A549 (cell line): Measurements from ENCODE around the gene SAA2. TPM values are rescaled to one million over a fixed set of nuclear protein-coding genes. Genes with fewer than 3 reads are reported as not detected.
"Not testable (repeated sequence)": the region's sequence is repeated elsewhere in the genome, so short reads cannot be mapped to it uniquely, and the experiment has no call there.

Source experiments
- ATAC-seq, 2 experiments: fragments of 200-7000 bp in 1 of 2; fragments of >200 bp in 1 of 2; cut with Nextera tagmentation in 1 of 2; cut with Tn5 transposase in 1 of 2; 3 replicates each; pipeline versions ENCODE4 v1.8.0 to v1.9.1; 2018 to 2020; ENCODE audit warnings: mild to moderate bottlenecking in 1 of 2, moderate library complexity in 1 of 2
- CTCF ChIA-PET: fragments of 300-600 bp; sonication (Branson Sonifier 250); formaldehyde crosslinking; extraction: SDS; loops from one replicate; lab custom pipeline; 2021; ENCODE audit warnings: antibody characterized with exemption, inconsistent platforms; lab: Yijun Ruan, JAX
- POLR2A ChIA-PET: fragments of 350-600 bp; formaldehyde crosslinking; extraction: SDS; loops from one replicate; lab custom pipeline; 2021; ENCODE audit warnings: antibody characterized with exemption, inconsistent platforms; lab: Yijun Ruan, JAX
- DNase-seq, 2 experiments: peaks; one replicate each; pipeline versions ENCODE4 v3.0.0 to v3.0.0-alpha.2; 2011 to 2016; ENCODE audit warnings: low read depth in 1 of 2, low spot score in 1 of 2
- FAIRE-seq: peaks from 2 replicates; lab custom pipeline; 2011; peaks lifted over from hg19 to GRCh38; lab: Jason Lieb, UNC
- H3K27ac ChIP-seq, 2 experiments: fragments of >200 bp; sonication (Bioruptor Twin); formaldehyde crosslinking; 3 replicates each; pipeline ENCODE4 v1.5.1; 2016 to 2017
- H3K4me1 ChIP-seq: fragments of >200 bp; sonication (Bioruptor Twin); formaldehyde crosslinking; 3 replicates; pipeline ENCODE4 v1.6.1; 2016
- H3K4me2 ChIP-seq: fragments of >200 bp; sonication (Bioruptor Twin); formaldehyde crosslinking; 3 replicates; pipeline ENCODE4 v1.6.1; 2016
- H3K4me3 ChIP-seq: fragments of >200 bp; sonication (Bioruptor Twin); formaldehyde crosslinking; 3 replicates; pipeline ENCODE4 v1.5.1; 2016
- H3K9me3 ChIP-seq: fragments of >200 bp; sonication (Bioruptor Twin); formaldehyde crosslinking; 3 replicates; pipeline ENCODE4 v1.6.1; 2016
- CHD2 ChIP-seq: fragments of 150-350 bp; IDR thresholded peaks from 2 replicates; pipeline ENCODE4 v1.6.1; 2014; ENCODE audit warnings: low read length; ENCODE audit not compliant: partially characterized antibody
- EHMT2 ChIP-seq: fragments of 200-600 bp; sonication (generic); IDR thresholded peaks from 2 replicates; pipeline ENCODE4 v1.6.1; 2016; ENCODE audit warnings: antibody characterized with exemption, low read depth, mild to moderate bottlenecking, moderate library complexity
- FOXS1 ChIP-seq: fragments of 250-450 bp; sonication (Bioruptor Pico); IDR thresholded peaks from 2 replicates; pipeline ENCODE4 v1.5.0; 2020; ENCODE audit warnings: mild to moderate bottlenecking, moderate library complexity
- GATA3 ChIP-seq: IDR thresholded peaks from 2 replicates; pipeline ENCODE4 v1.6.1; 2012; ENCODE audit warnings: borderline replicate concordance
- HDAC2 ChIP-seq: fragments of 200-600 bp; sonication (generic); IDR thresholded peaks from 2 replicates; pipeline ENCODE4 v1.6.1; 2016
- HMGXB4 ChIP-seq: fragments of 250-450 bp; sonication (Bioruptor Pico); IDR thresholded peaks from 2 replicates; pipeline ENCODE4 v1.5.0; 2021; ENCODE audit warnings: mild to moderate bottlenecking, moderate library complexity, borderline replicate concordance
- HOXB13 ChIP-seq: fragments of 250-450 bp; sonication (Bioruptor Pico); IDR thresholded peaks from 2 replicates; pipeline ENCODE4 v1.5.0; 2020; ENCODE audit warnings: low read depth, mild to moderate bottlenecking, moderate library complexity
- KDM5A ChIP-seq: fragments of 200-600 bp; sonication (generic); IDR thresholded peaks from 2 replicates; pipeline ENCODE4 v1.6.1; 2016; ENCODE audit warnings: antibody characterized with exemption, mild to moderate bottlenecking
- POLR2AphosphoS2 ChIP-seq: conservative IDR thresholded peaks from 2 replicates; pipeline ENCODE4 v1.6.1; 2012; ENCODE audit warnings: low read length, improper control_type of control experiment, inconsistent platforms
- SMC3 ChIP-seq: fragments of >200 bp; sonication (Bioruptor Twin); formaldehyde crosslinking; IDR thresholded peaks from 3 replicates; pipeline ENCODE4 v1.6.1; 2018; ENCODE audit warnings: inconsistent platforms
- SREBF2 ChIP-seq: fragments of 450-650 bp; IDR thresholded peaks from 2 replicates; pipeline ENCODE4 v1.6.1; 2014; ENCODE audit warnings: mild to moderate bottlenecking, moderate library complexity
- ZC3H11A ChIP-seq: fragments of 450-650 bp; IDR thresholded peaks from 2 replicates; pipeline ENCODE4 v1.6.1; 2014; ENCODE audit warnings: antibody characterized with exemption, mild to moderate bottlenecking
- ZNF302 ChIP-seq: fragments of 250-450 bp; sonication (Bioruptor Pico); IDR thresholded peaks from 2 replicates; pipeline ENCODE4 v1.9.0; 2021; ENCODE audit warnings: inconsistent platforms, mild to moderate bottlenecking, moderate library complexity
- WGBS: methylation state at CpG from one replicate; pipeline ENCODE4 v1.1.6; 2017; ENCODE audit errors: missing lambda C conversion rate; 5-methylcytosine and 5-hydroxymethylcytosine counted together
- polyA plus RNA-seq, 4 experiments: library from polyadenylated mRNA; depleted of rRNA in 3 of 4; stranded (reverse); fragments of >200 nt; fragmentation: RNase III in 1 of 4; extraction: RNeasy Plus Mini Kit Qiagen cat#74134 plus additional on column Dnase treatment in 1 of 4; gene quantifications; 2 replicates in 3 of 4; 3 replicates in 1 of 4; pipeline ENCODE4 v1.2.3, GENCODE V29; 2011 to 2017
- TF ChIP-seq, protein P1 (sequence below): fragments of 250-450 bp; sonication (Bioruptor Pico); IDR thresholded peaks from 2 replicates; pipeline ENCODE4 v1.5.0; 2020; ENCODE audit warnings: low read depth, mild to moderate bottlenecking, moderate library complexity

Gene SAA2
- polyA plus RNA-seq, 2 of the 4 experiments (the other 2 are of a cell fraction), result 0.09 TPM; not detected in 1

- TF ChIP-seq, protein P1, sequence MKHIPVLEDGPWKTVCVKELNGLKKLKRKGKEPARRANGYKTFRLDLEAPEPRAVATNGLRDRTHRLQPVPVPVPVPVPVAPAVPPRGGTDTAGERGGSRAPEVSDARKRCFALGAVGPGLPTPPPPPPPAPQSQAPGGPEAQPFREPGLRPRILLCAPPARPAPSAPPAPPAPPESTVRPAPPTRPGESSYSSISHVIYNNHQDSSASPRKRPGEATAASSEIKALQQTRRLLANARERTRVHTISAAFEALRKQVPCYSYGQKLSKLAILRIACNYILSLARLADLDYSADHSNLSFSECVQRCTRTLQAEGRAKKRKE (CRISPR knock-in tag), result no peak
- TF ChIP-seq HOXB13 (no peak), KDM5A (no peak), ZC3H11A (no peak), SMC3 (no peak)
These were observed 22.7 kb upstream of the SAA2 start (continued) for GRCh38 chr11:18271206-18271605.

GRCh38 chr11:18270102-18270501 is 21.6 kb upstream of the SAA2 start:
- H3K27ac ChIP-seq, result no peak overlapping the region
- FAIRE-seq (no peak), ATAC-seq (peak in 1 of 2 experiments; percentile 15; a peak in 1 of 6 replicates), DNase-seq (no peak)
- POLR2A ChIA-PET, result no interaction called here
- H3K4me1 ChIP-seq, result no peaks in the 10 kb centered on the region
- 59% methylated on average over 4 of the region's 4 CpGs for WGBS
- H3K4me2 ChIP-seq, result no peak overlapping the region
- H3K4me3 ChIP-seq, result no peak overlapping the region
- TF ChIP-seq SREBF2 (no peak), GATA3 (no peak), HMGXB4 (CRISPR knock-in tag) (no peak), ZNF302 (CRISPR knock-in tag) (no peak), FOXS1 (no peak), POLR2AphosphoS2 (no peak)
- TF ChIP-seq, all 56 proteins: peak for 0
- CTCF ChIA-PET, result interaction anchor here (0.9 to 1.1 kb wide), 2 partner anchors 98 to 99 kb away, joined by 3 read pairs; partner anchors contain the start of gene MRGPRX4
- H3K9me3 ChIP-seq, result no peaks in the 10 kb centered on the region

DNA sequence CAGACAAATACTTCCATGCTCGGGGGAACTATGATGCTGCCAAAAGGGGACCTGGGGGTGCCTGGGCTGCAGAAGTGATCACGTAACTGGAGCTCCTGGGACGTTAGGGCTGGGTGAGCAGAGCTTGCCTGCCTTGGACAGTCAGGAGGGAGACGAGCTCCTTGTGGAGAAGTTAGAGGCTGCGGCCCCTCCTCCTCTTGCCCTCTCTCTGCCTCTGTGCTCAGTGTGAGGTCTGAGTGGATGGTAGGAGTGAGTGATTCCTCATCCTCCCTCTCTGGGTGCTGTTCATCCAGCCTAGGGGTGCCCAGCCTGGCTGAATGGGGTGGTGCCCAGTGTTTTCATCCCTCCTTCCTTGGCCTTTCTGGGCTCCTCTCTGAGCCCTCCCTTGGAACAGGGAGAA is 20.8 kb upstream of the SAA2 start:
- H3K4me1 ChIP-seq, H3K9me3 ChIP-seq, DNase-seq, CTCF ChIA-PET, H3K4me3 ChIP-seq, H3K27ac ChIP-seq, FAIRE-seq, POLR2A ChIA-PET, H3K4me2 ChIP-seq: not testable (repeated sequence)
- 53% methylated on average over 3 of the region's 5 CpGs for WGBS
- peak in 1 of 2 experiments; percentile 47; a peak in 3 of 6 replicates for ATAC-seq

GRCh38 chr11:18267335-18268133 is 19.1 kb upstream of the SAA2 start:
- POLR2A ChIA-PET, H3K4me3 ChIP-seq, H3K27ac ChIP-seq, H3K4me1 ChIP-seq, CTCF ChIA-PET, H3K9me3 ChIP-seq, DNase-seq, H3K4me2 ChIP-seq, FAIRE-seq, ATAC-seq: not testable (repeated sequence)
- 63% methylated on average over 9 of the region's 10 CpGs for WGBS

GRCh38 chr11:18265949-18266348 is 17.5 kb upstream of the SAA2 start, which contains the start of gene SAA1:
SAA1 (plus strand) TSS chr11:18266264; CDS start chr11:18266888, 624 bp downstream.
- Histone ChIP-seq H3K4me1 (0 out of 3 replicates have a peak, but pooled peaks cover 4% of the 10 kb centered on the region), H3K27ac (no peak within 1 kb of the TSS; a peak in 1 of 6 replicates), H3K4me2 (no peak within 1 kb of the TSS), H3K4me3 (no peak within 1 kb of the TSS), H3K9me3 (no peaks in the 10 kb centered on the region)
- no peak for TF ChIP-seq POLR2AphosphoS2
- TF ChIP-seq HDAC2, result no peak
- no peak for TF ChIP-seq CHD2
- no peak for TF ChIP-seq EHMT2
- no peak for FAIRE-seq
- POLR2A ChIA-PET, result no interaction called here
- 56% methylated on average over 8 of the region's 8 CpGs for WGBS
- CTCF ChIA-PET, result no interaction called here
- no peak for DNase-seq
- ATAC-seq, result no peak; a peak in 1 of 6 replicates
